Liver (tissue), 9 donors: ENCODE results near the gene CNTN5. TPM values are rescaled to one million over a fixed set of nuclear protein-coding genes. Genes with fewer than 3 reads are reported as not detected.

Experiments used
- DNase-seq: peaks from one replicate; pipeline ENCODE4 v3.0.0-alpha.2; 2017; ENCODE audit warnings: low spot score
- H3K27ac ChIP-seq, 2 donors: one replicate each; pipeline ENCODE4 v1.7.0; 2013; ENCODE audit warnings: inconsistent platforms in 2 of 2, low read length in 2 of 2, control low read depth in 1 of 2, low read depth in 1 of 2, mild to moderate bottlenecking in 1 of 2
- H3K27me3 ChIP-seq, 4 donors: one replicate each; pipeline versions ENCODE4 v1.6.1 to v1.7.0; 2013; ENCODE audit warnings: low read length in 3 of 4, inconsistent platforms in 1 of 4, mild to moderate bottlenecking in 1 of 4, moderate library complexity in 1 of 4; ENCODE audit not compliant: control insufficient read depth in 4 of 4, insufficient read depth in 4 of 4
- H3K36me3 ChIP-seq, 4 donors: one replicate each; pipeline versions ENCODE4 v1.6.1 to v1.7.0; 2013; ENCODE audit warnings: low read length in 3 of 4, mild to moderate bottlenecking in 3 of 4, low read depth in 1 of 4, moderate library complexity in 1 of 4; ENCODE audit not compliant: control insufficient read depth in 4 of 4, insufficient read depth in 3 of 4
- H3K4me1 ChIP-seq, 4 donors: one replicate each; pipeline versions ENCODE4 v1.6.1 to v1.7.0; 2013; ENCODE audit warnings: low read length in 3 of 4, mild to moderate bottlenecking in 3 of 4, moderate library complexity in 1 of 4; ENCODE audit not compliant: control insufficient read depth in 4 of 4, insufficient read depth in 4 of 4
- H3K4me3 ChIP-seq, 3 donors: one replicate each; pipeline versions ENCODE4 v1.6.1 to v1.7.0; 2013; ENCODE audit warnings: low read length in 3 of 3, control low read depth in 1 of 3, low read depth in 1 of 3, mild to moderate bottlenecking in 1 of 3
- H3K9ac ChIP-seq, 2 donors: one replicate each; pipeline ENCODE4 v1.7.0; 2013; ENCODE audit warnings: low read length in 2 of 2, mild to moderate bottlenecking in 2 of 2, moderate library complexity in 2 of 2, control low read depth in 1 of 2, low read depth in 1 of 2
- H3K9me3 ChIP-seq, 4 donors: one replicate each; pipeline versions ENCODE4 v1.6.1 to v1.7.0; 2013; ENCODE audit warnings: low read length in 3 of 4; ENCODE audit not compliant: control insufficient read depth in 4 of 4
- CTCF ChIP-seq: fragments of 150-350 bp; IDR thresholded peaks from 2 replicates; pipeline ENCODE4 v1.5.1; 2017; ENCODE audit warnings: improper control_type of control experiment, low read depth, low read length; ENCODE audit not compliant: missing input control
- EGR1 ChIP-seq, 2 donors: IDR thresholded peaks; 2 replicates each; pipeline ENCODE4 v1.6.1; 2016 to 2018; ENCODE audit warnings: antibody characterized with exemption in 2 of 2, low read depth in 2 of 2
- FOXA1 ChIP-seq: IDR thresholded peaks from 2 replicates; pipeline ENCODE4 v1.6.1; 2016; ENCODE audit warnings: antibody characterized with exemption
- FOXA2 ChIP-seq: IDR thresholded peaks from 2 replicates; pipeline ENCODE4 v1.6.1; 2016; ENCODE audit warnings: antibody characterized with exemption
- GABPA ChIP-seq, 2 donors: IDR thresholded peaks in 1 of 2; conservative IDR thresholded peaks in 1 of 2; 2 replicates each; pipeline ENCODE4 v1.6.1; 2016; ENCODE audit warnings: antibody characterized with exemption in 2 of 2, mild to moderate bottlenecking in 1 of 2, moderate library complexity in 1 of 2
- HNF4A ChIP-seq, 2 donors: conservative IDR thresholded peaks; 2 replicates each; pipeline ENCODE4 v1.6.1; 2016; ENCODE audit warnings: antibody characterized with exemption in 2 of 2, mild to moderate bottlenecking in 2 of 2
- HNF4G ChIP-seq: IDR thresholded peaks from 2 replicates; pipeline ENCODE4 v1.6.1; 2016; ENCODE audit warnings: antibody characterized with exemption
- MAX ChIP-seq: IDR thresholded peaks from 2 replicates; pipeline ENCODE4 v1.6.1; 2016; ENCODE audit warnings: antibody characterized with exemption
- NR2F2 ChIP-seq: IDR thresholded peaks from 2 replicates; pipeline ENCODE4 v1.6.1; 2016; ENCODE audit warnings: antibody characterized with exemption
- RAD21 ChIP-seq, 2 donors: IDR thresholded peaks; 2 replicates each; pipeline ENCODE4 v1.6.1; 2016; ENCODE audit warnings: antibody characterized with exemption in 2 of 2, mild to moderate bottlenecking in 2 of 2
- TAF1 ChIP-seq: conservative IDR thresholded peaks from 2 replicates; pipeline ENCODE4 v1.6.1; 2016; ENCODE audit warnings: antibody characterized with exemption, mild to moderate bottlenecking
- YY1 ChIP-seq: IDR thresholded peaks from 2 replicates; pipeline ENCODE4 v1.6.1; 2016; ENCODE audit warnings: antibody characterized with exemption, mild to moderate bottlenecking
- WGBS: extraction: QIAGEN DNeasy Blood & Tissue Kit; methylation state at CpG from one replicate; pipeline ENCODE4 v1.1.7; 2013; 5-methylcytosine and 5-hydroxymethylcytosine counted together
- polyA plus RNA-seq, 2 donors: library from polyadenylated mRNA; stranded (reverse) in 1 of 2; unstranded in 1 of 2; fragments of 200-250 nt in 1 of 2; fragments of >200 nt in 1 of 2; fragmentation: Nextera tagmentation in 1 of 2; extraction: Ambion mirVana in 1 of 2; gene quantifications; one replicate each; pipeline versions ENCODE4 v1.2.1 to v1.2.3, GENCODE V29; 2013 to 2015
- total RNA-seq, 2 donors: library from RNA; depleted of rRNA; stranded (reverse); fragments of >200 nt; gene quantifications; one replicate each; pipeline ENCODE4 v1.2.3, GENCODE V29; 2014
- TF ChIP-seq, protein P1 (sequence below): IDR thresholded peaks from 2 replicates; pipeline ENCODE4 v1.6.1; 2016; ENCODE audit warnings: antibody characterized with exemption
- TF ChIP-seq, protein P2 (sequence below): IDR thresholded peaks from 2 replicates; pipeline ENCODE4 v1.6.1; 2016; ENCODE audit warnings: antibody characterized with exemption
- donor health status: healthy.
- donor health status: healthy.
- donor health status: healthy.
- donor health status: healthy.
- donor health status: healthy.

Gene CNTN5
- total and polyA plus RNA-seq, 4 donors = 0.01 to 0.08 (median 0.04) TPM

DNA sequence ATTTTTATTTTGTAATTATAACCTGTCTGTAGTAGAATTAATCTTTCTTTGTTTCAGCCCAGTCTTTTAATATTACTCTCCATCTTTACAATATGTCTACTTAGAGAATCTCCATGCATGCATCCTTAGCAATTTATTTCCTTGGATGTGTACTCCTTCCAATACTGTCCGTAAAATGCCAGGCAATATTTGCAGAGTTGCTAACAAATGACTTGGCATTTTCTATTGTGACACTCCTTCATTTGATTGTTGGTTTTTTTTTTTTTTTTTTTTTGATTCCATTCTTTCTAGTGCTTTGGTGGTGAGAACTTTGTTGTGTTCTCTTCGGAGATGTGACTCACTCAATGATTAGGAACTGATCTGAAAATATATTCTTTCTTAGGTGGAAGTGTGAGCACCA lies 220.3 kb downstream of the CNTN5 start:
- TF ChIP-seq YY1 (peak; percentile 5), HNF4G (no peak), HNF4A (conservative IDR thresholded peaks at IDR 0.05) (no peak), MAX (no peak)
- H3K4me1 ChIP-seq = peaks cover 0 to 13% (median 4%) of the 10 kb centered on the region in 4 donors
- H3K9me3 ChIP-seq = no peaks in the 10 kb centered on the region
- H3K4me3 ChIP-seq = no peak overlapping the region
- peak overlapping the region; percentile 41 to 59 for H3K27ac ChIP-seq
- H3K36me3 ChIP-seq = no peaks in the 10 kb centered on the region
- WGBS = 32% methylated on average over 2 of the region's 2 CpGs
- peak overlapping the region in 1 of 2 donors; percentile 28 for H3K9ac ChIP-seq
- DNase-seq = no peak
- no peaks in the 10 kb centered on the region for H3K27me3 ChIP-seq

GRCh38 chr11:99244613-99245012 lies 223.9 kb downstream of the CNTN5 start:
- 90% methylated on average over 3 of the region's 3 CpGs for WGBS
- Histone ChIP-seq H3K27ac (no peak overlapping the region), H3K4me1 (peaks cover 0 to 13% (median 4%) of the 10 kb centered on the region in 4 donors), H3K36me3 (no peaks in the 10 kb centered on the region), H3K4me3 (no peak overlapping the region), H3K9me3 (no peaks in the 10 kb centered on the region), H3K27me3 (no peaks in the 10 kb centered on the region), H3K9ac (no peak overlapping the region)
- DNase-seq = no peak
- TF ChIP-seq FOXA1 = no peak
- TF ChIP-seq NR2F2 = no peak
- TF ChIP-seq, protein P1, sequence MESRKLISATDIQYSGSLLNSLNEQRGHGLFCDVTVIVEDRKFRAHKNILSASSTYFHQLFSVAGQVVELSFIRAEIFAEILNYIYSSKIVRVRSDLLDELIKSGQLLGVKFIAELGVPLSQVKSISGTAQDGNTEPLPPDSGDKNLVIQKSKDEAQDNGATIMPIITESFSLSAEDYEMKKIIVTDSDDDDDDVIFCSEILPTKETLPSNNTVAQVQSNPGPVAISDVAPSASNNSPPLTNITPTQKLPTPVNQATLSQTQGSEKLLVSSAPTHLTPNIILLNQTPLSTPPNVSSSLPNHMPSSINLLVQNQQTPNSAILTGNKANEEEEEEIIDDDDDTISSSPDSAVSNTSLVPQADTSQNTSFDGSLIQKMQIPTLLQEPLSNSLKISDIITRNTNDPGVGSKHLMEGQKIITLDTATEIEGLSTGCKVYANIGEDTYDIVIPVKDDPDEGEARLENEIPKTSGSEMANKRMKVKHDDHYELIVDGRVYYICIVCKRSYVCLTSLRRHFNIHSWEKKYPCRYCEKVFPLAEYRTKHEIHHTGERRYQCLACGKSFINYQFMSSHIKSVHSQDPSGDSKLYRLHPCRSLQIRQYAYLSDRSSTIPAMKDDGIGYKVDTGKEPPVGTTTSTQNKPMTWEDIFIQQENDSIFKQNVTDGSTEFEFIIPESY = no peak
- TF ChIP-seq, protein P2, sequence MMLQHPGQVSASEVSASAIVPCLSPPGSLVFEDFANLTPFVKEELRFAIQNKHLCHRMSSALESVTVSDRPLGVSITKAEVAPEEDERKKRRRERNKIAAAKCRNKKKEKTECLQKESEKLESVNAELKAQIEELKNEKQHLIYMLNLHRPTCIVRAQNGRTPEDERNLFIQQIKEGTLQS = no peak
- no peak for TF ChIP-seq HNF4A (conservative IDR thresholded peaks at IDR 0.05)
- no peak for TF ChIP-seq HNF4G
- TF ChIP-seq GABPA (IDR thresholded peaks at IDR 0.05 in 1 of 2, conservative IDR thresholded peaks at IDR 0.05 in 1 of 2) = no peak
- TF ChIP-seq RAD21 (IDR thresholded peaks at IDR 0.05) = no peak
- no peak for TF ChIP-seq FOXA2

DNA sequence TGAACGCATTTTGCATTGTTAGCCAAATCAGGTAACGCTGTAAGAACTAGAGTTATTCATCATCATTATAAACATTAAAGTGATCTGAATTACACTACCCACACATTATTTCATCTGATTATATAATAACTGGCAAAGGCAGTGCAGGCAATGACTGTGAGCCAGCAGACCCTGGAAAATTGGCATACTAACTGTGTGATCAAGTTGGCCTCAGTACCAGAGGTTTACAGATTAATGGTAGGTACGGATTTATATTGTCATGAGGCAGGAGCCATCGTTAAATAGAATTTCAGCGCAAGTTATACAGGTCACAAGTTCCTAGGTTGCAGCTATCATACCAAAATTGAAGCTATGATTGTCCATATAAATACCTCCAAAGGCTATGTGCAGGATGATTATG lies 225.4 kb downstream of the CNTN5 start:
- TF ChIP-seq MAX (no peak), CTCF (no peak), TAF1 (no peak), EGR1 (IDR thresholded peaks at IDR 0.05; ENCODE audit: low read depth in 2 of 2) (no peak), YY1 (no peak), HNF4A (conservative IDR thresholded peaks at IDR 0.05) (no peak), RAD21 (IDR thresholded peaks at IDR 0.05) (no peak)
- TF ChIP-seq, protein P1 = no peak
- TF ChIP-seq, protein P2 = no peak
- Histone ChIP-seq H3K4me3 (no peak overlapping the region), H3K27ac (no peak overlapping the region), H3K9ac (no peak overlapping the region), H3K9me3 (no peaks in the 10 kb centered on the region), H3K36me3 (no peaks in the 10 kb centered on the region), H3K27me3 (no peaks in the 10 kb centered on the region), H3K4me1 (peaks cover 0 to 2% (median under 1%) of the 10 kb centered on the region in 4 donors)
- WGBS = 61% methylated on average over 5 of the region's 5 CpGs
- no peak for DNase-seq
